K562 (cell line): ENCODE measurements around the gene EIF2S3B. TPM values are rescaled to one million over a fixed set of nuclear protein-coding genes. Genes with fewer than 3 reads are reported as not detected.

ENCODE experiments used
- ATAC-seq: fragments of 200-7000 bp; cut with Tn5 transposase; 3 replicates; pipeline ENCODE4 v1.9.1; 2020; ENCODE audit warnings: moderate library complexity
- BruUV-seq: library from RNA; stranded (reverse); fragments of 400-500 nt; replicated peaks from 2 replicates; lab custom pipeline; 2021; lab: Mats Ljungman, UMichigan
- CTCF ChIA-PET: fragments of 300-600 bp; formaldehyde crosslinking; extraction: SDS; loops from one replicate; lab custom pipeline; 2021; ENCODE audit warnings: low intra/inter-chr PET ratio; lab: Yijun Ruan, JAX
- POLR2A ChIA-PET: fragments of 300-600, 350-650 bp; sonication (Branson Sonifier 250); formaldehyde crosslinking; extraction: SDS; loops from one replicate; lab custom pipeline; 2021; ENCODE audit warnings: antibody characterized with exemption, inconsistent platforms; lab: Yijun Ruan, JAX
- DNase-seq, 4 experiments: peaks; one replicate each; pipeline versions ENCODE4 v3.0.0 to v3.0.0-alpha.2; 2011 to 2018; ENCODE audit warnings: low spot score in 3 of 4, mixed read lengths in 3 of 4; ENCODE audit errors: extremely low read depth in 1 of 4
- FAIRE-seq: peaks from 2 replicates; lab custom pipeline; 2011; peaks lifted over from hg19 to GRCh38; lab: Jason Lieb, UNC
- H2AFZ ChIP-seq: 2 replicates; pipeline ENCODE4 v1.6.0; 2011; ENCODE audit warnings: low read depth, low read length, control low read depth, inconsistent platforms
- H3K27ac ChIP-seq: fragments of 200-600 bp; 3 replicates; pipeline ENCODE4 v1.8.0; 2011; ENCODE audit warnings: low read depth, mild to moderate bottlenecking, control low read depth, inconsistent platforms, low read length, moderate library complexity, mixed read lengths; ENCODE audit errors: extremely low read depth
- H3K27me3 ChIP-seq, 2 experiments: fragments of 300-600 bp in 1 of 2; 2 replicates in 1 of 2; 3 replicates in 1 of 2; pipeline versions ENCODE4 v1.6.0 to v1.8.0; 2011; ENCODE audit warnings: inconsistent platforms in 2 of 2, low read length in 2 of 2, mild to moderate bottlenecking in 1 of 2, mixed read lengths in 1 of 2, moderate library complexity in 1 of 2; ENCODE audit not compliant: control insufficient read depth in 2 of 2, insufficient read depth in 2 of 2
- H3K36me3 ChIP-seq: fragments of 300-600 bp; 3 replicates; pipeline ENCODE4 v1.8.0; 2011; ENCODE audit warnings: mild to moderate bottlenecking, low read length, inconsistent platforms; ENCODE audit not compliant: control insufficient read depth, insufficient read depth
- H3K4me1 ChIP-seq, 2 experiments: fragments of 200-600 bp in 1 of 2; replicated peaks in 1 of 2; 2 replicates in 1 of 2; 3 replicates in 1 of 2; pipeline versions ENCODE4 v1.5.1 to v1.8.0; 2011; ENCODE audit warnings: inconsistent platforms in 2 of 2, low read length in 2 of 2, mild to moderate bottlenecking in 1 of 2, mixed read lengths in 1 of 2, moderate library complexity in 1 of 2; ENCODE audit not compliant: control insufficient read depth in 2 of 2, insufficient read depth in 2 of 2
- H3K4me2 ChIP-seq: 2 replicates; pipeline ENCODE4 v1.6.1; 2011; ENCODE audit warnings: low read length, control low read depth, inconsistent platforms, mixed read lengths; ENCODE audit not compliant: insufficient read depth
- H3K4me3 ChIP-seq: fragments of 200-600 bp; sonication (generic), shearing (Covaris generic); 2 replicates; pipeline ENCODE4 v1.5.1; 2016; ENCODE audit warnings: control low read depth, inconsistent platforms
- H3K79me2 ChIP-seq: fragments of 200-600 bp; 3 replicates; pipeline ENCODE4 v1.8.0; 2011; ENCODE audit warnings: low read length, inconsistent platforms; ENCODE audit not compliant: control insufficient read depth, insufficient read depth
- H3K9ac ChIP-seq, 2 experiments: 2 replicates each; pipeline versions ENCODE4 v1.6.0 to v1.6.1; 2011; ENCODE audit warnings: low read depth in 2 of 2, low read length in 2 of 2, control low read depth in 1 of 2, inconsistent platforms in 1 of 2, mild to moderate bottlenecking in 1 of 2, mixed read lengths in 1 of 2; ENCODE audit not compliant: insufficient read depth in 1 of 2
- H3K9me1 ChIP-seq: one replicate; pipeline ENCODE4 v1.6.0; 2011; ENCODE audit warnings: inconsistent platforms, mild to moderate bottlenecking, low read length, moderate library complexity; ENCODE audit not compliant: control insufficient read depth, insufficient read depth
- H3K9me3 ChIP-seq: replicated peaks from 2 replicates; pipeline ENCODE4 v1.5.1; 2011; ENCODE audit warnings: low read depth, low read length, inconsistent platforms; ENCODE audit not compliant: control insufficient read depth, insufficient read depth
- H4K20me1 ChIP-seq: replicated peaks from 2 replicates; pipeline ENCODE4 v1.6.1; 2011; ENCODE audit warnings: low read length, inconsistent platforms, mixed read lengths; ENCODE audit not compliant: control insufficient read depth, insufficient read depth
- EGR1 ChIP-seq: fragments of 450-650 bp; conservative IDR thresholded peaks from 2 replicates; pipeline ENCODE4 v1.6.1; 2017; ENCODE audit warnings: mild to moderate bottlenecking
- KLF1 ChIP-seq: fragments of 450-650 bp; IDR thresholded peaks from 2 replicates; pipeline ENCODE4 v1.6.1; 2016; ENCODE audit warnings: missing genetic modification characterization, missing compliant biosample characterization
- KLF16 ChIP-seq: IDR thresholded peaks from 2 replicates; pipeline ENCODE4 v1.6.1; 2016; ENCODE audit warnings: antibody characterized with exemption
- RUNX1 ChIP-seq: sonication (generic); IDR thresholded peaks from 2 replicates; pipeline ENCODE4 v1.6.1; 2016; ENCODE audit warnings: antibody characterized with exemption, low read depth
- SMARCC2 ChIP-seq: fragments of 450-650 bp; IDR thresholded peaks from 2 replicates; pipeline ENCODE4 v1.6.1; 2017; ENCODE audit warnings: antibody characterized with exemption, moderate library complexity, mild to moderate bottlenecking, low read depth
- TCF3 ChIP-seq: sonication (generic); formaldehyde crosslinking; IDR thresholded peaks from 2 replicates; pipeline ENCODE4 v1.4.0; 2020; ENCODE audit warnings: mild to moderate bottlenecking, missing genetic modification reagents
- U2AF1 ChIP-seq: fragments of 200-400 bp; formaldehyde crosslinking; optimal IDR thresholded peaks from 2 replicates; pipeline ENCODE3; 2017; ENCODE audit warnings: mild to moderate bottlenecking, low read depth, low read length, moderate library complexity
- U2AF2 ChIP-seq: fragments of 200-400 bp; formaldehyde crosslinking; optimal IDR thresholded peaks from 2 replicates; pipeline ENCODE3; 2017; ENCODE audit warnings: low read depth, mild to moderate bottlenecking, low read length
- ZMIZ1 ChIP-seq, 2 experiments: fragments of 150-350 bp in 1 of 2; IDR thresholded peaks; 2 replicates each; pipeline ENCODE4 v1.6.1; 2012 to 2016; ENCODE audit warnings: low read depth in 2 of 2, low read length in 2 of 2, mild to moderate bottlenecking in 1 of 2, moderate library complexity in 1 of 2
- ZNF639 ChIP-seq, 2 experiments: fragments of 200-800 bp in 1 of 2; sonication (Bioruptor generic) in 1 of 2; sonication (generic) in 1 of 2; formaldehyde crosslinking in 1 of 2; IDR thresholded peaks in 1 of 2; conservative IDR thresholded peaks in 1 of 2; 2 replicates each; pipeline versions ENCODE4 v1.5.0 to v1.6.1; 2016 to 2020; ENCODE audit warnings: missing compliant biosample characterization in 1 of 2, missing genetic modification characterization in 1 of 2, missing genetic modification reagents in 1 of 2
- ZNF740 ChIP-seq, 3 experiments: fragments of 200-800 bp in 1 of 3; sonication (Bioruptor generic) in 1 of 3; sonication (generic) in 1 of 3; formaldehyde crosslinking in 1 of 3; IDR thresholded peaks; 2 replicates each; pipeline versions ENCODE4 v1.6.1 to v1.8.0; 2016 to 2022; ENCODE audit warnings: mild to moderate bottlenecking in 2 of 3, missing compliant biosample characterization in 2 of 3, missing genetic modification characterization in 2 of 3, missing genetic modification reagents in 1 of 3
- WGBS: fragments of 100-300 bp; shearing (Covaris generic); methylation state at CpG from one replicate; pipeline ENCODE4 v1.1.6; 2016; ENCODE audit warnings: low coverage, mixed read lengths; ENCODE audit not compliant: insufficient coverage; ENCODE audit errors: missing lambda C conversion rate; 5-methylcytosine and 5-hydroxymethylcytosine counted together
- in situ Hi-C: fragments of 300-500 bp; cut with MboI; formaldehyde crosslinking; loops from 4 replicates; pipeline ENCODE4 v1.15.0; 2018; ENCODE audit warnings: inconsistent platforms, mixed read lengths
- intact Hi-C: fragments of 100-400 bp; cut with micrococcal nuclease; formaldehyde crosslinking; loops from 2 replicates; pipeline ENCODE4 v1.14.2; 2022
- polyA plus RNA-seq, 8 experiments: library from polyadenylated mRNA; depleted of rRNA in 4 of 8; stranded (reverse) in 5 of 8; unstranded in 3 of 8; fragments of >200 nt; fragmentation: Nextera tagmentation in 2 of 8; fragmentation: Illumina TruSeq in 1 of 8; extraction: Ambion mirVana in 2 of 8; extraction: Trizol in 1 of 8; gene quantifications; 2 replicates each; pipeline versions ENCODE4 v1.2.1 to v1.2.3, GENCODE V29; 2011 to 2014; ENCODE audit warnings: inconsistent platforms in 1 of 8, missing spikeins in 1 of 8
- total RNA-seq, 7 experiments: library from RNA; depleted of rRNA in 6 of 7; stranded (reverse); fragments of >200 nt in 6 of 7; fragmentation: Illumina TruSeq in 2 of 7; extraction: Trizol in 2 of 7; gene quantifications; 2 replicates each; pipeline versions ENCODE4 v1.2.1 to v1.2.3, GENCODE V29; 2011 to 2021; ENCODE audit warnings: low replicate concordance in 1 of 7

Gene EIF2S3B
- total and polyA plus RNA-seq, 9 of the 15 experiments (the other 6 are each of a cell fraction or from before 2014, with no cell fraction given) = 0.45 to 5.1 (median 2.0) TPM

- BruUV-seq = no TSS peak
- ATAC-seq = no peak
- TF ChIP-seq EGR1 (no peak), ZNF740 (CRISPR knock-in tag; IDR thresholded peaks at IDR 0.05) (no peak), ZNF740 (tag; IDR thresholded peaks at IDR 0.05) (no peak), KLF1 (tag) (no peak), ZNF639 (CRISPR knock-in tag; conservative IDR thresholded peaks at IDR 0.05 in 1 of 2, IDR thresholded peaks at IDR 0.05 in 1 of 2) (no peak), U2AF1 (no peak), KLF16 (no peak), ZMIZ1 (IDR thresholded peaks at IDR 0.05; ENCODE audit: low read depth in 2 of 2, low read length in 2 of 2) (no peak), SMARCC2 (no peak), U2AF2 (no peak), RUNX1 (no peak), TCF3 (CRISPR knock-in tag) (no peak)
- TF ChIP-seq, all 486 proteins: peak for 0
- CTCF ChIA-PET = no interaction called here
- peaks cover 0 to 5% of the 10 kb centered on the region in 2 experiments; a peak in 1 of 5 replicates for H3K4me1 ChIP-seq
- no peak overlapping the region for H3K9ac ChIP-seq
- no peaks in the 10 kb centered on the region for H4K20me1 ChIP-seq
- DNase-seq = peak in 1 of 4 experiments; percentile 6
- no peak overlapping the region; the same call in 2 of the 3 replicates for H3K27ac ChIP-seq
- no peaks in the 10 kb centered on the region for H3K9me3 ChIP-seq
- H3K79me2 ChIP-seq = no peaks in the 10 kb centered on the region
- H3K4me2 ChIP-seq = no peak overlapping the region
- peak overlapping the region; percentile 69 for H2AFZ ChIP-seq
- H3K4me3 ChIP-seq = no peak overlapping the region
- H3K9me1 ChIP-seq = no peaks in the 10 kb centered on the region
- FAIRE-seq = no peak
- H3K27me3 ChIP-seq = no peaks in the 10 kb centered on the region
- in situ Hi-C loops (no loop called here), intact Hi-C loops (no loop called here)
- H3K36me3 ChIP-seq = no peaks in the 10 kb centered on the region
- POLR2A ChIA-PET = no interaction called here
- 17% methylated on average over 5 of the region's 7 CpGs for WGBS
Observed at GRCh38 chr12:10554756-10555481, 49.2 kb downstream of the EIF2S3B start.
